ENCODE measurements around the gene PLEK.

GRCh38 chr2:68368654-68369336 is 3.7 kb downstream of the PLEK start:
- TF ChIP-seq POLR2A (IDR thresholded peaks at IDR 0.05) (no peak), CTCF (IDR thresholded peaks at IDR 0.05) (no peak)
